Endothelial cell of umbilical vein (primary cell): ENCODE data around the gene FAM83F. TPM values are rescaled to one million over a fixed set of nuclear protein-coding genes. Genes with fewer than 3 reads are reported as not detected.
"Not testable (repeated sequence)": the region's sequence is repeated elsewhere in the genome, so short reads cannot be mapped to it uniquely, and the experiment has no call there.

Experiments used
- BruUV-seq: library from RNA; stranded (reverse); fragments of 400-500 nt; replicated peaks from 2 replicates; lab custom pipeline; 2021; lab: Mats Ljungman, UMichigan
- CTCF ChIA-PET: fragments of 300-600, 350-600 bp; sonication (Branson Sonifier 250); formaldehyde crosslinking; loops from one replicate; lab custom pipeline; 2021; ENCODE audit warnings: antibody characterized with exemption, inconsistent platforms; lab: Charles Lee
- POLR2A ChIA-PET: fragments of 300-600, 350-600 bp; sonication (Branson Sonifier 250); formaldehyde crosslinking; loops from one replicate; lab custom pipeline; 2021; ENCODE audit warnings: antibody characterized with exemption, inconsistent platforms; lab: Charles Lee
- DNase-seq: peaks from one replicate; pipeline ENCODE4 v3.0.0-alpha.2; 2011; ENCODE audit warnings: low read depth, low spot score
- FAIRE-seq: peaks from 2 replicates; lab custom pipeline; 2011; peaks lifted over from hg19 to GRCh38; lab: Jason Lieb, UNC
- H2AFZ ChIP-seq: 2 replicates; pipeline ENCODE4 v1.6.0; 2012; ENCODE audit warnings: low read depth, low read length, control low read depth, inconsistent platforms
- H3K27ac ChIP-seq: 2 replicates; pipeline ENCODE4 v1.5.1; 2011; ENCODE audit warnings: low read depth, mild to moderate bottlenecking, control low read depth, low read length, moderate library complexity; ENCODE audit not compliant: insufficient read depth
- H3K27me3 ChIP-seq, 2 experiments: 2 replicates each; pipeline versions ENCODE4 v1.6.0 to v1.6.1; 2011; ENCODE audit warnings: low read length in 2 of 2, mixed read lengths in 1 of 2; ENCODE audit not compliant: control insufficient read depth in 2 of 2, insufficient read depth in 2 of 2
- H3K36me3 ChIP-seq, 2 experiments: 2 replicates in 1 of 2; 3 replicates in 1 of 2; pipeline ENCODE4 v1.5.1; 2011; ENCODE audit warnings: low read length in 2 of 2, mild to moderate bottlenecking in 1 of 2, moderate library complexity in 1 of 2; ENCODE audit not compliant: control insufficient read depth in 2 of 2, insufficient read depth in 2 of 2; ENCODE audit errors: extremely low read depth in 1 of 2
- H3K4me1 ChIP-seq: 3 replicates; pipeline ENCODE4 v1.5.1; 2011; ENCODE audit warnings: mild to moderate bottlenecking, low read length; ENCODE audit not compliant: control insufficient read depth, insufficient read depth; ENCODE audit errors: extremely low read depth
- H3K4me2 ChIP-seq: 2 replicates; pipeline ENCODE4 v1.6.1; 2011; ENCODE audit warnings: low read length, control low read depth, mixed read lengths; ENCODE audit not compliant: insufficient read depth
- H3K4me3 ChIP-seq, 3 experiments: fragments of 200-600 bp in 1 of 3; sonication (generic), shearing (Covaris generic) in 1 of 3; replicated peaks in 1 of 3; 2 replicates each; pipeline ENCODE4 v1.5.1; 2011 to 2016; ENCODE audit warnings: control low read depth in 3 of 3, low read length in 3 of 3, mild to moderate bottlenecking in 2 of 3, inconsistent platforms in 1 of 3, low read depth in 1 of 3, moderate library complexity in 1 of 3; ENCODE audit not compliant: insufficient read depth in 1 of 3
- H3K79me2 ChIP-seq: 2 replicates; pipeline ENCODE4 v1.6.0; 2012; ENCODE audit warnings: low read length, inconsistent platforms; ENCODE audit not compliant: control insufficient read depth, insufficient read depth
- H3K9ac ChIP-seq: replicated peaks from 2 replicates; pipeline ENCODE3; 2011; ENCODE audit warnings: low read length, control low read depth; ENCODE audit not compliant: insufficient read depth; ENCODE audit errors: extremely low read depth
- H3K9me1 ChIP-seq: replicated peaks from 3 replicates; pipeline ENCODE4 v1.6.0; 2011; ENCODE audit warnings: mild to moderate bottlenecking, low read length; ENCODE audit not compliant: control insufficient read depth, insufficient read depth; ENCODE audit errors: extremely low read depth
- H3K9me3 ChIP-seq: replicated peaks from 2 replicates; pipeline ENCODE4 v1.5.1; 2012; ENCODE audit warnings: low read length, inconsistent platforms; ENCODE audit not compliant: control insufficient read depth, insufficient read depth
- H4K20me1 ChIP-seq: replicated peaks from 2 replicates; pipeline ENCODE3; 2011; ENCODE audit warnings: mild to moderate bottlenecking, low read length; ENCODE audit not compliant: control insufficient read depth, insufficient read depth; ENCODE audit errors: extremely low read depth
- CTCF ChIP-seq, 2 donors: IDR thresholded peaks; 1 replicate in 1 of 2; 2 replicates in 1 of 2; pipeline ENCODE4 v1.5.1; 2011; ENCODE audit warnings: low read length in 2 of 2, mild to moderate bottlenecking in 2 of 2, moderate library complexity in 2 of 2, control low read depth in 1 of 2, inconsistent platforms in 1 of 2, low read depth in 1 of 2; ENCODE audit not compliant: insufficient read depth in 1 of 2; ENCODE audit errors: extremely low read depth in 1 of 2
- GATA2 ChIP-seq: IDR thresholded peaks from 2 replicates; pipeline ENCODE4 v1.7.0; 2011; ENCODE audit warnings: low read depth, mild to moderate bottlenecking, moderate library complexity, mixed read lengths, low read length; ENCODE audit not compliant: insufficient read length, insufficient read depth
- JUN ChIP-seq: IDR thresholded peaks from 2 replicates; pipeline ENCODE4 v1.6.1; 2011; ENCODE audit warnings: borderline replicate concordance, low read depth; ENCODE audit not compliant: insufficient read length, insufficient read depth
- MAX ChIP-seq: IDR thresholded peaks from 2 replicates; pipeline ENCODE4 v1.6.1; 2011; ENCODE audit not compliant: insufficient read depth, insufficient read length
- MYC ChIP-seq: IDR thresholded peaks from one replicate; pipeline ENCODE4 v1.6.1; 2011; ENCODE audit warnings: mild to moderate bottlenecking, low read depth, low read length
- dilution Hi-C: fragments of 300-500 bp; cut with MboI; formaldehyde crosslinking; loops from one replicate; pipeline ENCODE4 v1.15.0; 2019; ENCODE audit warnings: low sequenced_read_pairs; ENCODE audit not compliant: extremely low pct_ligation_motif_present
- intact Hi-C: fragments of 100-400 bp; cut with micrococcal nuclease; formaldehyde crosslinking; loops from one replicate; pipeline ENCODE4 v1.10.0; 2022
- polyA plus RNA-seq, 4 experiments: library from polyadenylated mRNA; depleted of rRNA in 3 of 4; stranded (reverse) in 3 of 4; unstranded in 1 of 4; fragments of >200 nt; gene quantifications; 2 replicates each; pipeline versions ENCODE4 v1.2.1 to v1.2.3, GENCODE V29; 2011 to 2012; ENCODE audit warnings: missing spikeins in 1 of 4
- total RNA-seq: library from RNA; stranded (reverse); gene quantifications from 2 replicates; pipeline ENCODE4 v1.2.3, GENCODE V29; 2021

Gene FAM83F
- total and polyA plus RNA-seq, 2 donors (not counting 3 experiments of a cell fraction or from before 2014, with no cell fraction given) = not detected

- Histone ChIP-seq H3K36me3 (no peaks in the 10 kb centered on the region), H3K27ac (no peak overlapping the region), H3K79me2 (no peaks in the 10 kb centered on the region), H3K4me2 (no peak overlapping the region), H3K9me3 (no peaks in the 10 kb centered on the region), H2AFZ (no peak overlapping the region), H3K4me3 (no peak overlapping the region), H3K9ac (no peak overlapping the region), H3K4me1 (no peaks in the 10 kb centered on the region), H4K20me1 (no peaks in the 10 kb centered on the region), H3K27me3 (no peaks in the 10 kb centered on the region), H3K9me1 (no peaks in the 10 kb centered on the region)
- ChIA-PET POLR2A (no interaction called here), CTCF (interaction anchor here (0.6 to 4.7 kb wide), 86 partner anchors 8 to 875 kb away, joined by 3 to 157 read pairs (median 4); partner anchors contain the start of genes ATF4, GRAP2, RPS19BP1 and TMA7B)
- peak; percentile 91 for FAIRE-seq
- intact Hi-C loops (loop anchor here (1.0 to 10.0 kb wide), 6 partner anchors 66 to 490 kb away; no protein-coding TSS in a partner anchor), dilution Hi-C loops (loop anchor here (25.0 kb wide), 1 partner anchor 462 kb away; the partner anchor contains the start of gene CACNA1I)
- no TSS peak for BruUV-seq
- TF ChIP-seq MAX = no peak
- TF ChIP-seq MYC = no peak
- no peak for TF ChIP-seq JUN
- TF ChIP-seq CTCF (IDR thresholded peaks at IDR 0.05; ENCODE audit: extremely low read depth in 1 of 2, insufficient read depth in 1 of 2, low read depth in 1 of 2, low read length in 2 of 2) = peak; percentile 76 to 96
- no peak for TF ChIP-seq GATA2
- DNase-seq = peak; percentile 39
These were observed 29.7 kb downstream of the FAM83F start for GRCh38 chr22:40024201-40025061.

- POLR2A ChIA-PET, H3K9me1 ChIP-seq, H2AFZ ChIP-seq, H3K27ac ChIP-seq, dilution Hi-C loops, DNase-seq, H4K20me1 ChIP-seq, H3K36me3 ChIP-seq, BruUV-seq, H3K9me3 ChIP-seq, H3K9ac ChIP-seq, H3K4me3 ChIP-seq, H3K79me2 ChIP-seq, FAIRE-seq, H3K27me3 ChIP-seq, H3K4me2 ChIP-seq, H3K4me1 ChIP-seq: not testable (repeated sequence)
- intact Hi-C loops = loop anchor here (2.0 to 10.0 kb wide), 4 partner anchors 66 to 490 kb away; no protein-coding TSS in a partner anchor
- CTCF ChIA-PET = interaction anchor here (0.6 to 4.7 kb wide), 81 partner anchors 9 to 874 kb away, joined by 3 to 157 read pairs (median 4); partner anchors contain the start of genes ATF4, GRAP2, RPS19BP1 and TMA7B
These were observed 30.3 kb downstream of the FAM83F start for GRCh38 chr22:40025062-40025379.
